Uterus (tissue), 4 donors: ENCODE results near the gene UFSP1. TPM values are rescaled to one million over a fixed set of nuclear protein-coding genes. Genes with fewer than 3 reads are reported as not detected.
A peak's percentile ranks its signal among the peaks of the same experiment; 100 is the strongest.

Experiments used
- DNase-seq, 2 donors: peaks; one replicate each; pipeline ENCODE4 v3.0.0-alpha.2; 2019 to 2020
- H3K27ac ChIP-seq, 2 donors: fragments of 200-600 bp; sonication (generic); 1 replicate in 1 of 2; 2 replicates in 1 of 2; pipeline ENCODE4 v1.5.1; 2016 to 2018
- H3K27me3 ChIP-seq, 2 donors: fragments of 200-600 bp; sonication (generic); one replicate each; pipeline ENCODE4 v1.5.1; 2018 to 2019; ENCODE audit warnings: control low read depth in 1 of 2
- H3K36me3 ChIP-seq, 2 donors: fragments of 200-600 bp; sonication (generic); one replicate each; pipeline ENCODE4 v1.5.1; 2019; ENCODE audit warnings: control low read depth in 1 of 2
- H3K4me1 ChIP-seq, 2 donors: fragments of 200-600 bp; sonication (generic); one replicate each; pipeline ENCODE4 v1.5.1; 2018 to 2019; ENCODE audit warnings: control low read depth in 1 of 2
- H3K4me3 ChIP-seq, 2 donors: fragments of 200-600 bp; sonication (generic); 1 replicate in 1 of 2; 2 replicates in 1 of 2; pipeline ENCODE4 v1.5.1; 2018 to 2019; ENCODE audit warnings: mild to moderate bottlenecking in 1 of 2
- H3K9me3 ChIP-seq, 2 donors: fragments of 200-600 bp; sonication (generic); one replicate each; pipeline ENCODE4 v1.5.1; 2019; ENCODE audit warnings: control low read depth in 1 of 2
- CTCF ChIP-seq, 4 experiments: fragments of 200-600 bp in 2 of 4; fragments of 450-650 bp in 2 of 4; sonication (generic) in 2 of 4; IDR thresholded peaks; one replicate each; pipeline ENCODE4 v1.5.1; 2016 to 2019; ENCODE audit warnings: antibody characterized with exemption in 4 of 4, mild to moderate bottlenecking in 2 of 4, moderate library complexity in 1 of 4
- POLR2A ChIP-seq, 2 donors: fragments of 450-650 bp; IDR thresholded peaks; one replicate each; pipeline ENCODE4 v1.6.1; 2016; ENCODE audit warnings: antibody characterized with exemption in 2 of 2, mild to moderate bottlenecking in 1 of 2, moderate library complexity in 1 of 2
- intact Hi-C: fragments of 100-400 bp; cut with DNase I; formaldehyde crosslinking; loops from one replicate; pipeline ENCODE4 v1.15.1; 2023; ENCODE audit warnings: low total_unique reads
- total RNA-seq, 4 donors: library from RNA; depleted of rRNA in 3 of 4; stranded (reverse); fragments of >200 nt in 3 of 4; gene quantifications; one replicate each; pipeline versions ENCODE4 v1.1.0 to v1.2.4, GENCODE V29; 2014 to 2023
- donor health status: DM: yes; HTN: yes; CAD: no.

The UFSP1 gene
- total RNA-seq, 4 donors from 2014 or later: 4.8 to 9.7 (median 5.0) TPM; not detected in 1

GRCh38 chr7:100896732-100897608 lies 7.5 kb upstream of the UFSP1 start:
- no peaks in the 10 kb centered on the region for H3K36me3 ChIP-seq
- H3K4me3 ChIP-seq: peak overlapping the region in 1 of 2 donors; percentile 29
- H3K4me1 ChIP-seq: peaks cover 0 to 19% of the 10 kb centered on the region in 2 donors
- H3K27ac ChIP-seq: no peak overlapping the region
- intact Hi-C loops: loop anchor here (2.0 kb wide), 1 partner anchor 162 kb away; no protein-coding TSS in a partner anchor
- TF ChIP-seq POLR2A (IDR thresholded peaks at IDR 0.05) (no peak), CTCF (IDR thresholded peaks at IDR 0.05) (peak; percentile 46 to 78 (median 72))
- DNase-seq: peak in 1 of 2 donors; percentile 73
- H3K9me3 ChIP-seq: no peaks in the 10 kb centered on the region
- H3K27me3 ChIP-seq: peaks cover 0 to 8% of the 10 kb centered on the region in 2 donors

GRCh38 chr7:100895956-100896731 lies 6.6 kb upstream of the UFSP1 start:
- peaks cover 0 to 19% of the 10 kb centered on the region in 2 donors for H3K4me1 ChIP-seq
- no peaks in the 10 kb centered on the region for H3K36me3 ChIP-seq
- peak overlapping the region; percentile 34 for H3K4me3 ChIP-seq
- peaks cover 0 to 8% of the 10 kb centered on the region in 2 donors for H3K27me3 ChIP-seq
- intact Hi-C loops: loop anchor here (2.0 kb wide), 1 partner anchor 163 kb away; no protein-coding TSS in a partner anchor
- TF ChIP-seq POLR2A (IDR thresholded peaks at IDR 0.05): no peak
- no peak for TF ChIP-seq CTCF (IDR thresholded peaks at IDR 0.05)
- peak in 1 of 2 donors; percentile 48 for DNase-seq
- no peaks in the 10 kb centered on the region for H3K9me3 ChIP-seq
- H3K27ac ChIP-seq: no peak overlapping the region

GRCh38 chr7:100895701-100895955 lies 6.1 kb upstream of the UFSP1 start, which contains the start of gene ACHE:
ACHE (minus strand) TSS chr7:100895888; CDS start chr7:100894232, 1,656 bp downstream.
- intact Hi-C loops: no loop called here
- peaks cover 0 to 8% of the 10 kb centered on the region in 2 donors for H3K27me3 ChIP-seq
- no peaks in the 10 kb centered on the region for H3K9me3 ChIP-seq
- H3K27ac ChIP-seq: peak within 1 kb of the TSS; percentile 15 to 66
- TF ChIP-seq POLR2A (IDR thresholded peaks at IDR 0.05) (no peak), CTCF (IDR thresholded peaks at IDR 0.05) (no peak)
- peaks cover 0 to 19% of the 10 kb centered on the region in 2 donors for H3K4me1 ChIP-seq
- DNase-seq: no peak
- H3K4me3 ChIP-seq: peak within 1 kb of the TSS; percentile 34
- no peaks in the 10 kb centered on the region for H3K36me3 ChIP-seq

DNA sequence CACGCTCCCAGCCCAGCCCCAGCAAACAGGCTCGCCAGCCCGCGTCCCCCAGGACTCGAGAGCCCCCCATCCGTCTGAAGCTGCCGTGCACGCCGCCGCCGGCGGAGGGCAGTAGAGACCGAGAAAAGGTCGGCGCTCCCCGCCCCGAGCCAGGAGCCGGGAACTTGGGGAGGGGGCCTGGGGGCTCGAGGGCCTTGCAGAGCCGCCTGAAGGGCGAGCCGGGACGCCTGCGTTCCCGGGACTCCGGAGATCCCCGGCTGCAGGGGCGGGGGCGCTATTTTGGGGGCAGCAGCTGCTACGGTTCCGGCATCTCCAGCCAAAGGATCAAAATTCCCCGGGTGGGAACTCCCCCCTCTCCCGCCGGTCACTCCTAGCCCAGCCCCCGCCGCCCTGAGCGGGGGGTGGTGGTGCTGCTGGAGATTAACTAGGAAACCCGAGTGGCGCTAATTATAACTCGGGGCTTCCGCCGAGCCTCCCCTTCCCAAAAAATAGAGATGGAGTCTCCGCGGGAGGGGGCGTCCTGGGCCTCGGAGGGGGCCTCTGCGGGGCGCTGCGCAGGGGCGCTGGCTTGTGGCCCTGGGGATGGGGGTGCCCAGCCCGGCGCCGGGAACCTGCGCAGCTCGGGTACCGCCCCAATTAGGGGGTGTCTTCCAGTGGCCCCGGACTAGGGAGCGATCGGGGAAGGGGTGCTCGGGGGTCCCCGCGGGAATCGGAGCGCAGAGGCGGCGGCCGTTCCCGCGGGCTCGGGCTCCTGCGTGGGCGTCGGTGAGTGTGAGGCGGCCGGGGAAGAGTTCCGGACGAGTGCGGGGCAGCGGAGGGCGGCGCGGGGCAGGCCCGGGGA lies 5.6 kb upstream of the UFSP1 start:
- intact Hi-C loops: no loop called here
- H3K4me1 ChIP-seq: peaks cover 0 to 19% of the 10 kb centered on the region in 2 donors
- TF ChIP-seq CTCF (IDR thresholded peaks at IDR 0.05) (peak; percentile 76 to 85 (median 79)), POLR2A (IDR thresholded peaks at IDR 0.05) (no peak)
- peak overlapping the region; percentile 34 for H3K4me3 ChIP-seq
- DNase-seq: peak in 1 of 2 donors; percentile 66
- peaks cover 0 to 8% of the 10 kb centered on the region in 2 donors for H3K27me3 ChIP-seq
- peak overlapping the region; percentile 15 to 66 for H3K27ac ChIP-seq
- H3K36me3 ChIP-seq: no peaks in the 10 kb centered on the region
- no peaks in the 10 kb centered on the region for H3K9me3 ChIP-seq
